Spleen (tissue), 7 donors: ENCODE results near the gene DPP7.

Experiments used
- CTCF ChIP-seq, 11 experiments: fragments of 200-600 bp in 7 of 11; fragments of 450-650 bp in 4 of 11; sonication (generic) in 4 of 11; IDR thresholded peaks in 8 of 11; conservative IDR thresholded peaks in 3 of 11; 1 replicate in 7 of 11; 2 replicates in 4 of 11; pipeline versions ENCODE4 v1.4.0 to v1.8.0; 2016 to 2021; ENCODE audit warnings: antibody characterized with exemption in 11 of 11, inconsistent platforms in 4 of 11, mild to moderate bottlenecking in 1 of 11
- POLR2A ChIP-seq, 3 donors: fragments of 450-650 bp; IDR thresholded peaks; one replicate each; pipeline ENCODE4 v1.5.1; 2017; ENCODE audit warnings: antibody characterized with exemption in 3 of 3, mild to moderate bottlenecking in 1 of 3
- donor health status: DM: no; HTN: no; CAD: no; lungs with moderate emphysema.
- donor health status: DM: no; HTN: no; CAD: no.
- donor health status: DM: no; HTN: no; CAD: no.

- TF ChIP-seq POLR2A (IDR thresholded peaks at IDR 0.05) (no peak), CTCF (IDR thresholded peaks at IDR 0.05 in 8 of 11, conservative IDR thresholded peaks at IDR 0.05 in 3 of 11) (peak in 2 of 11 experiments; percentile 12 to 21)
Measured at GRCh38 chr9:137070906-137071275, 43.6 kb downstream of the DPP7 start.
